GM12892 (cell line): Measurements from ENCODE around the gene CCL22.

ENCODE experiments used
- POLR2A ChIP-seq: IDR thresholded peaks from 2 replicates; pipeline ENCODE4 v1.6.1; 2011; ENCODE audit warnings: low read depth, low read length, control low read depth
- POLR2AphosphoS5 ChIP-seq: IDR thresholded peaks from 2 replicates; pipeline ENCODE4 v1.6.1; 2011; ENCODE audit warnings: low read depth, low read length, control low read depth
- TAF1 ChIP-seq: IDR thresholded peaks from 2 replicates; pipeline ENCODE4 v1.6.1; 2011; ENCODE audit warnings: low read depth, mild to moderate bottlenecking, control low read depth, low read length, borderline replicate concordance

DNA sequence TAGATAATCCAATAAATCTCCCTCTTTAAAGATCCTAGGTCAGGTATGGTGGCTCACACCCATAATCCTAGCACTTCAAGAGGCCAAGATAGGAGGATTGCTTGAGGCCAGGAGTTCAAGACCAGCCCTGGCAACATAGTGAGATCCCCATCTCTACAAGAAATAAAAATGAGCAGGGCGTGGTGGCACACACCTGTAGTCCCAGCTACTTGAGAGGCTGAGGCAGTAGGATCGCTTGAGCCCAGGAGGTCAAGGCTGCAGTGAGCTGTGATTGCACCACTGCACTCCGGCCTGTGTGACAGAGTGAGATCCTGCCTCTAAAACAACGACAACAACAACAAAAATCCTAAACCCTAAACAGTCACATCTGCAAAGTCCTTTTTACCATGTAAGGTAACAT, 2.0 kb upstream of the CCL22 start:
- TF ChIP-seq POLR2AphosphoS5 (no peak), POLR2A (no peak), TAF1 (no peak)
